GM12872 (cell line): ENCODE data around the gene SLC22A7.

Experiments used
- CTCF ChIP-seq: IDR thresholded peaks from 3 replicates; pipeline ENCODE4 v1.5.1; 2011; ENCODE audit warnings: low read depth, mild to moderate bottlenecking, low read length, moderate library complexity; ENCODE audit not compliant: insufficient read depth

SLC22A7 gene

GRCh38 chr6:43347021-43347420 is 49.0 kb downstream of the SLC22A7 start:
- no peak for TF ChIP-seq CTCF

GRCh38 chr6:43347444-43347843 is 49.4 kb downstream of the SLC22A7 start:
- TF ChIP-seq CTCF, result no peak
